ENCODE data around the gene OTOGL. TPM values are rescaled to one million over a fixed set of nuclear protein-coding genes. Genes with fewer than 3 reads are reported as not detected.

OTOGL gene
- total RNA-seq, 4 donors from 2014 or later = 0.19 to 0.63 (median 0.37) TPM

- TF ChIP-seq CTCF (IDR thresholded peaks at IDR 0.05) = no peak
- no peak for ATAC-seq (ENCODE audit: low FRiP score)
Measured at GRCh38 chr12:80200414-80200813, 101.1 kb downstream of the OTOGL start.

GRCh38 chr12:80201908-80202307, 102.6 kb downstream of the OTOGL start:
- TF ChIP-seq CTCF (IDR thresholded peaks at IDR 0.05) = no peak
- no peak for ATAC-seq (ENCODE audit: low FRiP score)

More at GRCh38 chr12:80200414-80200813, 101.1 kb downstream of the OTOGL start:
- no peak for DNase-seq (ENCODE audit: low spot score)

GRCh38 chr12:80205960-80206359, 106.6 kb downstream of the OTOGL start:
- DNase-seq (ENCODE audit: low spot score) (no peak), ATAC-seq (ENCODE audit: low FRiP score) (no peak)
- no peak for TF ChIP-seq CTCF (IDR thresholded peaks at IDR 0.05)

More at GRCh38 chr12:80201908-80202307, 102.6 kb downstream of the OTOGL start:
- no peak for DNase-seq (ENCODE audit: low spot score)

- ATAC-seq (ENCODE audit: low FRiP score) (no peak), DNase-seq (ENCODE audit: low spot score) (no peak)
- TF ChIP-seq CTCF (IDR thresholded peaks at IDR 0.05) = no peak
Measured at GRCh38 chr12:80208071-80208470, 108.7 kb downstream of the OTOGL start.

GRCh38 chr12:80211671-80212070, 112.3 kb downstream of the OTOGL start:
- ATAC-seq (ENCODE audit: low FRiP score) (no peak), DNase-seq (ENCODE audit: low spot score) (no peak)
- TF ChIP-seq CTCF (IDR thresholded peaks at IDR 0.05) = no peak

GRCh38 chr12:80212938-80213645, 113.8 kb downstream of the OTOGL start:
- DNase-seq (ENCODE audit: low spot score) (no peak), ATAC-seq (ENCODE audit: low FRiP score) (no peak)
- no peak for TF ChIP-seq CTCF (IDR thresholded peaks at IDR 0.05)

GRCh38 chr12:80213871-80214270, 114.5 kb downstream of the OTOGL start:
- DNase-seq (ENCODE audit: low spot score) = no peak
- no peak for TF ChIP-seq CTCF (IDR thresholded peaks at IDR 0.05)
- no peak for ATAC-seq (ENCODE audit: low FRiP score)
